KOPT-K1 (cell line): Measurements from ENCODE around the gene ZNF236.

ENCODE experiments used
- H3K27ac ChIP-seq: fragments of 200-600 bp; sonication (generic); 2 replicates; pipeline ENCODE4 v1.5.1; 2016; ENCODE audit warnings: antibody characterized with exemption, mild to moderate bottlenecking, low read depth, low read length; ENCODE audit not compliant: poor library complexity, severe bottlenecking
- H3K36me3 ChIP-seq: fragments of 200-600 bp; sonication (generic); 2 replicates; pipeline ENCODE4 v1.5.1; 2017; ENCODE audit warnings: antibody characterized with exemption, mild to moderate bottlenecking, low read length, moderate library complexity; ENCODE audit not compliant: insufficient read depth
- H3K9me3 ChIP-seq: fragments of 200-600 bp; sonication (generic); 2 replicates; pipeline ENCODE4 v1.5.1; 2017; ENCODE audit warnings: antibody characterized with exemption, low read length, mild to moderate bottlenecking; ENCODE audit not compliant: insufficient read depth, poor library complexity, severe bottlenecking

Gene ZNF236

DNA sequence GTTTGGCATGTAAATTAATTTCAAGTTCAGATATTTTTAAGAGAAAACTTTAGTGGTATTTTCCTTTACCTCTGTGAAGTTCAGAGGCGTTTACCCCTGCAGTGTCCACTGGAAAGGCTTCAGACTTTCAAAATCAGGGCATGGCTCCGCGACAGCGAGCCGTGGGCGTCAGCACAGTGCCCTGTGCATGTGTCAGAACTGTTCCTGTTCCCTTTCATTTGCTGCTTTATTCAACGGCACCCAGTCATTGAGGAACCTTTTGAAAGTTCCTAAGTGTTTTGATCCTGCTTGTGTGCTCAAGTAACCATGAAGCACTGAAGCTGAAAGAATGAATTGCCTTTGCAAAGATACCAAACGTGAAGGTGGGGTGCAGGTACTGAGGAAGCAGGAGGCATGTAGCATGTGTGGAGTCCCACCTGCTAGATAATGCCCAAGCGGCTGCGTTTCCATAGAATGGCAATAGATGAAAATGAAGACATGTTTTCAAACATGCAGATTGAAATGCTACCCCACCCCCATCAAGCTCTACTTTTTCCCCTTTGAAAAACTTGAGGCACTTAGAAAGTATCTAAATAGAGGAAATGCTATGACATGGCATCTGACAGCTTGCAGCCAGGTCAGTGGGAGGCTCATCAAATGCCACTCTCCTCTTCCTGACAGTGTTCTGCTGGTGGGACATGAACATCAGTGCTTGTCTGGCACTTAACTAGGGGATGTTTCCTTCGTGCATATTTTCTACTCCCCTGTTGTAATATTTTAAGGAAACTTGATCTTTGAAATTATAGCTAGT, 148.6 kb downstream of the ZNF236 start:
- Histone ChIP-seq H3K27ac (no peak overlapping the region), H3K9me3 (no peaks in the 10 kb centered on the region), H3K36me3 (peaks cover 22% of the 10 kb centered on the region)

DNA sequence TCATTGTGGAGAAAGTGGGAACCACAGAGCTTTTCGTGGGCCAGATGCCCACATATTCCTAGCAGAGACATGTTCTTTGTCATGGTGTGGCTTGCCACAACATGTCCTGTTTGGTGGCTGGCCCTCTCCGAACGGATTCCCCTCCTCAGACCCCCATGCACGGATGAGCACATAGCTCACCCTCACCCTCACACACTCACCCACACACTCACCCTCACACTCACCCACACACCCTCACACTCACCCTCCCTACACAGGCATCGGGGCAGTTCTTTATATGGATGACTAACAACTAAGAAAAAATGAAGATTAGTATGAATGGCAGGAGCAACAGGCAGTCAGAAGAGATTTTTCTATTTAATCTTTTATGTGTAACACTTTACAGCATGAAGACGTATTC, 149.9 kb downstream of the ZNF236 start:
- H3K27ac ChIP-seq, result no peak overlapping the region
- peaks cover 13% of the 10 kb centered on the region for H3K36me3 ChIP-seq
- no peaks in the 10 kb centered on the region for H3K9me3 ChIP-seq

DNA sequence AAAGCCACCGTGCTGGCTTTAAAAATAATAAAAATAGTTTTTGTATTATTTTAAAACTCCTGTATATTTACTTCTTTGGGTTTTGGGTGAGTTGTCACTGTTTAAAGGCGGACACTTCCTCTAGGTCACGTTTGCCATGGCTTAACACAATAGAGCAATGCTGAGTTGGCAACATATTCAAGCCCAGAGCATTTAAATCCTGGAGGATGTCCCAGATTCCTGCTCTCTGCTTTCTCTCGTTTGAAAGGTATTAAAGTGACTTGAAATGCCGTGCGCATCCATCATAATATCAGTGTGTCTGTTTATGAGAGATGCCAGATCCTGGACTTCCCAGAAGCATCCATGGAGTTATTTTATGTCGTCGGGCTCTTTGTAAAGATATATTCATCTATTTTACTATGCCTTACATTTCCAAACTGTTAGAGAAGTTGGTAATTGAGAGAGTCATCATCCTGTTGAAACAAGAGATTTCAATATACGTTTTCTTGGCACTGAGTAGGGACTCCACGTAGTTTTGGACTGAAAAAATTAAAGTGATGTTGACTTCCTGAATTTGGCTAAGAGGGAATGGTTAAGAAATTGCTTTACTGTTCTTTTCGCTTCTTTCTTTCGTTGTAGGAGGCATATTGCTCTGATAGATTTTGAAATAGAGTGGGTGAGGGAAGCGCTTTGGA, 150.6 kb downstream of the ZNF236 start:
- H3K36me3 ChIP-seq, result peaks cover 12% of the 10 kb centered on the region
- no peak overlapping the region for H3K27ac ChIP-seq
- no peaks in the 10 kb centered on the region for H3K9me3 ChIP-seq

DNA sequence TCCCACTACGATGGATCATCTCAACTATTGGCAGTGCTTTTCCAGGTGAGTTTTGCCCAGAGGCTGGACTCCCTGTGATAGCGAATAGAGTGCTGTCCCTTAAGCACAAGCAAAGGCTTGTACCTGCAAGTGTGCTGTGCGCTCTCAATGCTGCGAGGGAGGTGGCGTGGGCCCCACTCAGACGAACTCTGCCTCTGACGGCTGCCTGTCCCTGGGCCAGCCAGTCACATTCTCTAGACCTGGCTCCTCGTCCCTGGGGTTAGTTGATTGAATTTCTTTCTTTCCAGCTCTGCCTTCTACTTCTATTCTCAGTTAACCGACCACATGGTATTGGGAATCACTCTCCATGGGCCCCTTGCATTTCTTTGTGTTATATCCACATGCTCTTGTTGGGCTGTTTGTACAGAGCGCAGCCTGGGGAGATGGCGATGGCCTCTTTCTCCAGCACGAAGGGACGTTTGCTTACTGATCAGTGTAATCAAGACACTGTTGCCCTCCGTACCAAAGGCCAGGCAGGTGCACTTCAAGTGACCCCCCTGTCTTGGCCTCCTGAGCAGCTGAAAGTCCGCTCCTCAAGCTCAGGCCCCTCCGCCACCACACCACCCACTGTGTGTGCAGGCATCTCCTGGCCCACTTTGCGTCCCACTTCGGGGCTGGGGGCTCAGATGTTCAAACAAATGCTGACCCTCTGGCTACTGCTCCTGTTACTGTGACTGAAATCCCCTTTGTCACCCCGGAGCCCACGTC, 151.3 kb downstream of the ZNF236 start:
- Histone ChIP-seq H3K9me3 (no peaks in the 10 kb centered on the region), H3K36me3 (peaks cover 6% of the 10 kb centered on the region; the same call in 1 of the 2 replicates), H3K27ac (no peak overlapping the region)

DNA sequence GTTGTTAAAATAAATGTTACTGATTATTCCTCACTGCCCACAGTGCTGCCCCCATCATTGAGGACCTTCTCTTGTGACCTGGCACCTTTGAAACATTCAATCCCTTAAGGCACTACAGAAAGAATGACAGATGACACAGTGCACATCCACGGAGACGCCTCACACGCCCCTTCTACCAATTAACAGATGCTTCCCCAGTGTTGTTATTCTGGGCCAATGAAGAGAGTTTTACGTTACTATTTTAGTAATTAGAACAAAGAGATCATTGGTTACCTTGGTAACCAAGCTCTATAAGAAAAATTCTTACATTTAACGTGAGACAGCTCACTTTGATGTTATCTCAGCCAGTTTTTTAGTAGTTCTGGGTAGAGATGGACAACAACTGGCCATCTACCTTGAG, 152.0 kb downstream of the ZNF236 start:
- H3K9me3 ChIP-seq, result no peaks in the 10 kb centered on the region
- no peak overlapping the region for H3K27ac ChIP-seq
- H3K36me3 ChIP-seq, result no peaks in the 10 kb centered on the region

DNA sequence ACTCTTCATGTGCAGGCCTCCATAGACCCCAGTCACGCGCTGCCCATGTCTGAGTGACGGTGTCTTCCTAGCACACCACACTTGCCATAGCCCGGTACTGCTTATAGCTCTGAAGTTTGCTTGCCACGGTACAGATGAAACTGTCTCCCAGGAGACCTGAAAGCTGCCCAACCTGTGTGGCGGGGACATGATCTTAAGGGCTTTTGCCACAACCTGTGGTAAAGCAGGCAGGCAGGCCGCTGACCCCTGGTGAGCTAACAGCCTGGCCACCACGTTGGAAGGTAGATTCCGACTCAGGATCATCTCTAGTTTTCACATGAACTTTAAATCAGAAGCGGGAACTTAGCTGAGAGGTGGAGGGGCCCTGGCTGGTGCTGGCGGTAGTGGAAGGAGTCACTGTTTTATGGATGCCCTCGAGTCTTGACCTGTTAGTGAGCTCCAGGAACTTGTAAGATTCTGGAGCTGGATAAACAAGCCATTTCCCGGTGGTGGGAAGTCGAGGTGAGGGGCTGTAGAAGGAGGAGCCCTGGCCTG, 153.3 kb downstream of the ZNF236 start:
- Histone ChIP-seq H3K27ac (no peak overlapping the region), H3K36me3 (no peaks in the 10 kb centered on the region), H3K9me3 (no peaks in the 10 kb centered on the region)

DNA sequence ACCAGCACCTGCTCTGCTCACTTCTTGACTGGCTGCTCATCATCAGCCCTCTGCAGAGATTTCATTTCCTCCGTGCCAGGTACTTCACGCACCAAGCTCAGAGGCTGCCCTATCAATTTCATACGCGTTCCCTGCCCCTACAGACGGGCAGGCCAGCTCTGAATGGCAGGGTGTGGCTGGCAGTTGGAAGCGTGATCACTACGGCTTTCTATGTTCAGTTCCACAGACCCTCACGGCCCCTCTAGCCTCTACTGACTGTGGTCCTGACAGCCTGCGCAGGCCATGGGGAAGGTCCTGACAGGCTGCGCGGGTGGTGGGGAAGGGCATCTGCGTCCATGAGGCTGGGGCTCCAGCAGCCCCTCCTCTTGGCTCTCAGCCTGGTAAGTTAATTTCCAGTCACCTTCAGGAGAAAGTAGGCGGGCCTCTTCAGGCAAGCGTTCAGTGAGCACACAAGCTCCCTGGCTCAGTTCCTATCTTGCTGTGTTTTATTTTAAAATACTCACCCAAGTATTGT, 154.8 kb downstream of the ZNF236 start:
- Histone ChIP-seq H3K27ac (no peak overlapping the region), H3K36me3 (no peaks in the 10 kb centered on the region), H3K9me3 (no peaks in the 10 kb centered on the region)

DNA sequence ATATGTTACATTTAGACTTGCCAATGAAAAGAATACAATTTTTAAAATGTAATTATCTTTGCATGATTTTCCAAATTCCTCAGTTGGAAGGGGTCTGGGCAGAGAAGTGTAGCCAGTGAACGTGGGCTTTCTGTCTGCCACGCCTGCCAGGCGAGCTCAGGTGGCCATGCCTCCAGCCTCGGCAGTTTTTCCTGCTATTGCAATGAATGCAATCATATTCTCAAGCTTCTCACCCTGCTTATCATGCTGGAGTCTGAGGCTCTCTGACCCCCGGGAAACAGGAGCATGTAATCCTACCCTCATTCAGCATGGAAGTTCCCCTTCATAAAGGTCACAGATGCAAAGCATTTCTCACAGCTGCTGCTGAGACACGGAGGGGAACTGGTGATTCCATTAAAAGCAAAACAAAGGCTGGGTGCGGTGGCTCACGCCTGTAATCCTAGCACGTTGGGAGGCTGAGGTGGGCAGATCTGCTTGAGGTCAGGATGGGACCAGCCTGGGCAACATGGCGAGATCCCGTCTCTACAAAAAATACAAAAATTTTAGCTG, 155.4 kb downstream of the ZNF236 start:
- Histone ChIP-seq H3K27ac (no peak overlapping the region), H3K36me3 (no peaks in the 10 kb centered on the region), H3K9me3 (no peaks in the 10 kb centered on the region)

DNA sequence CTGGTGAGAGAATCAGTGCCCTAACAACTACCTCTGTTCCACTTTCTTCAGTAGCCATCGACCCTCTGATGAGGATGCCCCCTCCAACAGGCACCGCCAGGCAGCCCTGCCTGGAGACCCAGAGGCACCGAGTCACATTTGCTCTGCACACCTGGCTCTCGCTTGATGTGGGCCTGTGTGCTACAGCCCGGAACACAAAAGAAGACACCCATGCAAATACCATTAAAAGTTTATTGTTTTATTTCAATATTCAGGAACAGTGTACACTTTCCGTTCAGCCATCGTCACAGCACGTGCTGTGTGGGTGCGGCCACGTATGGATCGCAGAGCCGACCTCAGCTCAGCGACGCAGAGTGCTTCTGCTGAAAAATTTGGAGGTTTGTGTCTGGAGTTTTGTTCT, 156.3 kb downstream of the ZNF236 start:
- no peak overlapping the region for H3K27ac ChIP-seq
- no peaks in the 10 kb centered on the region for H3K36me3 ChIP-seq
- H3K9me3 ChIP-seq, result no peaks in the 10 kb centered on the region

DNA sequence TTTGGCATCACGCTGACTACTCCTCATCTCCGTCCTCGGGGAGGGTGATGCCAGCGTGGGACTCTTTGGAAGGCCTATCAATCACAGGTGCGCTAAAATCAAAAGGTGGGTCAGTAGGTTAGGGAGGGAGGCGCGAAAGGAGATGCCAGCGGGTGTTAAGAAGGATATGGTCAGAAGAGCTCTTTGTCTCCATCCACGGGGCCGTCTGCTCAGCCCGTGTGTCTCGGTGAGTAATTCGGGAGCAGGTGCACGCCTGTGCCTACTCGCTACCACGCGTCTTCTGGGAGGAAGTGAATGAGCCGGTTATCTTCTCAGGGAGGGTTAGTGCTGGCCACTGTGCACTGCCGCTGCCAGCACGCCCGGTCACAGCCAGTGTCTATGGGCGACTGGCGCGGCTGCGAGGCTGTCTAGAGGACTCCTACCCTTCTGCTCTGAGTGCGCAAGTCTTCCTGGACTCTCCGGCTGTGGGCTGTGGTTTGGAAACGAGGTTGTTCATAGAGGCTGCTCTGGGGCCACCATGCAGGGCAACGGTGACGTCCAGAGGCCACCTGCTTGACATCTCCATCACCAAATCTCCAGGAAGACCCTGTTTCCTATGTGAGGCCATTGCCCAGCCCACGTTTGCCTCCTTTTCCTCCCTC, 156.9 kb downstream of the ZNF236 start:
- no peaks in the 10 kb centered on the region for H3K36me3 ChIP-seq
- no peak overlapping the region for H3K27ac ChIP-seq
- H3K9me3 ChIP-seq, result no peaks in the 10 kb centered on the region

DNA sequence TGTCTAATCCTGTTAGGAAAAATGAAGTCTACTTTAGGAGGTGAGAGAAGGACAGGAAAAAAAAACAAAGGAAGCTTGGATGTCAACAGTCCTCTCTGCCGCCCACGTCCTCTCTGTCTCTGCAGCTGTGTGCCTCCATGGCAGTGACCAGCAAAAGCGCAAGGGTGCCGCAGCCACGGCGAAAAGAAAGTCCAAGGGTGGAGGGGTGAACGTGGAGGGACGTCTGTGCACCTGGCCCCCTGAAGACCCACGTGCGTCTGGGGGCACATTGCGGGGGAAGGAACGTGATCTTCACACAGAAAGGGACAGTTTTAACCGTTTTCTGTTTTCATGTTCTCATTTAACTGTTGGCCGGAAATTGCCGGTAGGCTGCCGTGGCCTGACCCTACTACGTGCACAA, 157.5 kb downstream of the ZNF236 start:
- Histone ChIP-seq H3K27ac (no peak overlapping the region), H3K36me3 (no peaks in the 10 kb centered on the region), H3K9me3 (no peaks in the 10 kb centered on the region)

DNA sequence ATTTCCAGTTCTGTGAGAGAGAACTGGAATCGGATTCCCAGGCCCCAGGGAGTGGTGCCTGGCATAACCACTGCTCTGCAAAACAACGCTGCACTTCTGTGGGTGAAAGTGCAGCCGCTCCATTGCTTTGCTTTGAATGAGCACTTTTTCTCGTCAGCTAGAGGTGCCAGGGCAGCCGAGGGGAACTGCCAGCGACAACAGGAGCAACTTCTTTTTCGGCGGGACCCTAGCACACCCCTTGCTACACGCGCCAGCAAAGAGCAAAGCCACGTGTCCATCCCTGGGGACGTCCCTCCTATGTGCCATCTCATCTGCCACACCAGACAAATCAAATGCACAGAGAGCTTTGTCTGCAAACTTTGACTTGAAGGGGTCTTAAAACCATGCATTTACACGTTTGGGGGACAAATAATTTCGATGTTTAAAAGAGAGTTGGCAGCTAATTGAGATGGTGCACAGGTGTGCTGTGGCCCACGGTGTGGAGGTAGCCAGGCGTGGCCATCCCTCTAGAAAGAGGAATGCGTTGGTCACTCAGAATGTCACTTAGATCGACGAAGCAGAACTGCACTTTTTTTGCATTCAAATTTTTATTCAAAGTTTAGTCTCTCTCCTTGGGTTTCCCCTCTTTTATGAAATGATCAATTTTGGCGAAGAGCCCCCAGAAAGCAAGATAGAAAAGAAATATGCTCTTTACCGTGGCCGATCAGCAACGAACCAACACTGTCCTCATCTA, 158.5 kb downstream of the ZNF236 start:
- Histone ChIP-seq H3K27ac (no peak overlapping the region), H3K9me3 (no peaks in the 10 kb centered on the region), H3K36me3 (no peaks in the 10 kb centered on the region)

DNA sequence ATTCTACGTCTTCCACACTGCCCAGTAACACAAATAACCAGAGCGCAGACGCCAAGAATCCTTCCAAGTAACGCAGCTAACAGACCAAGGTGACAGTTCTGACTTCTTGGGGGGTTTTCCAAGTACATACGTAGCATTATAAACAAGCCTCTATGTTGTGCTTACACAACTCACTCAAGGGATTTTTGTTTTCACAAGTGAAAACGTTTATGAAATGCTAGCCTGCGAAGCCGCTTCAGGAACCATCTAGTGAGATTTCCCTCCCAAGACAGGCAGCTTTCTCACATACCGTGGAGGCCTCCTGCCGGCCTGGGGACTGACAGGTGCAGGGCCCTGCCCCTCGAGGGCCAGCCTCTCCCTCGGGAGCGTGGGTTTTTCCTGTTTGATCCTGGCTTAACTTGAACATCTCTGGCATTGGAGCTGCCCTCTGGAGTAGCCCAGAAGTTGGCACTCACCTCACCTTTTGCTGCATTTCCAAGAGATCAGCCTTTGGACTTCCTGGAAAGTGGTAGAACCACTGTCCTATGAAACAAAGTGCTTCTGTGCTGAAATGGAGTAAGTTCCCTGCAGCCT, 159.1 kb downstream of the ZNF236 start:
- Histone ChIP-seq H3K36me3 (no peaks in the 10 kb centered on the region), H3K9me3 (no peaks in the 10 kb centered on the region), H3K27ac (no peak overlapping the region)

DNA sequence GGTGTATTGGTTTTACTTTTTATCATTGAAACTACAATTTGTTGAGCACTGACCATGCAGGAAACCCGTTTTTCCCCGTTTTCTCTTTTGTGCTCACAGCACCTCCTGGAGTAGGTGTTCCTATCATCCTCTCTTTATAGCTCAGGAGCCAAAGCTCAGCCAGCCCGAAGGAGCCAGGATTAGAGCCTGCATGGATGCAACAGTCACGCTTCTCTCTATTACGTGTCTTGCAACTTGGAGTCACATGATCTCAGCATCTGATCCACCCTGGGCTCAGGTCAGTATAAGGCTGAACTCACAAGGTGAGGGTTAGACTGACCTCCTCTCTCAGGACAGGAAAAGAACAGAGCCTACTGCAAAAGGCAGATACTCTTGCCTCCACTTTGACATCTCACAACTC, 159.7 kb downstream of the ZNF236 start:
- no peak overlapping the region for H3K27ac ChIP-seq
- no peaks in the 10 kb centered on the region for H3K9me3 ChIP-seq
- no peaks in the 10 kb centered on the region for H3K36me3 ChIP-seq
